T follicular helper cell (primary cell): ENCODE results near the gene GLIS1.

Experiments used
- DNase-seq: peaks from one replicate; pipeline ENCODE4 v3.0.0-alpha.2; 2020; ENCODE audit warnings: low read depth

The GLIS1 gene

GRCh38 chr1:53462769-53463501 is 276.0 kb downstream of the GLIS1 start:
- no peak for DNase-seq

GRCh38 chr1:53462193-53462592 is 276.8 kb downstream of the GLIS1 start:
- no peak for DNase-seq

GRCh38 chr1:53461323-53462044 is 277.5 kb downstream of the GLIS1 start:
- no peak for DNase-seq

GRCh38 chr1:53460666-53461322 is 278.2 kb downstream of the GLIS1 start:
- no peak for DNase-seq

- DNase-seq, result no peak
Measured at GRCh38 chr1:53460211-53460634, 278.7 kb downstream of the GLIS1 start.

- DNase-seq, result no peak
Measured at GRCh38 chr1:53459321-53460175, 279.4 kb downstream of the GLIS1 start, which contains the start of gene DMRTB1. Gene DMRTB1, plus strand, starts transcription at chr1:53459399. Its CDS starts 55 bp downstream, at chr1:53459454.

GRCh38 chr1:53458634-53459033 is 280.3 kb downstream of the GLIS1 start:
- no peak for DNase-seq
